GM19438 (cell line): Measurements from ENCODE around the gene XRCC2.

Experiments used
- ATAC-seq: cut with Tn5 transposase; IDR thresholded peaks from one replicate; pipeline ENCODE4 v1.9.1; 2021; ENCODE audit warnings: low read depth; ENCODE audit not compliant: unreplicated experiment

The XRCC2 gene

GRCh38 chr7:152619027-152619739 is 56.8 kb downstream of the XRCC2 start:
- no peak for ATAC-seq

GRCh38 chr7:152618427-152618826 is 57.5 kb downstream of the XRCC2 start:
- ATAC-seq, result no peak

GRCh38 chr7:152617056-152617455 is 58.9 kb downstream of the XRCC2 start:
- no peak for ATAC-seq

- no peak for ATAC-seq
These were observed 60.8 kb downstream of the XRCC2 start for GRCh38 chr7:152615031-152615741.

- ATAC-seq, result no peak
These were observed 67.3 kb downstream of the XRCC2 start for GRCh38 chr7:152608656-152609055.

GRCh38 chr7:152608208-152608607 is 67.7 kb downstream of the XRCC2 start:
- no peak for ATAC-seq

- ATAC-seq, result no peak
These were observed 68.9 kb downstream of the XRCC2 start for GRCh38 chr7:152607007-152607406.

GRCh38 chr7:152602962-152603361 is 73.0 kb downstream of the XRCC2 start:
- ATAC-seq, result no peak

- ATAC-seq, result no peak
These were observed 74.6 kb downstream of the XRCC2 start for GRCh38 chr7:152601305-152601798.

- no peak for ATAC-seq
These were observed 75.7 kb downstream of the XRCC2 start for GRCh38 chr7:152600266-152600665.

GRCh38 chr7:152597507-152597906 is 78.4 kb downstream of the XRCC2 start:
- no peak for ATAC-seq

GRCh38 chr7:152596824-152597223 is 79.1 kb downstream of the XRCC2 start:
- no peak for ATAC-seq
